Stimulated activated CD4-positive, alpha-beta T cell treated with anti-CD3 and anti-CD28 coated beads, Interleukin-12 subunit alpha, Interleukin-12 subunit beta, amount 100 ng/mL, for 48 hours (primary cell): ENCODE measurements around the gene PRKCB.
A peak's percentile ranks its signal among the peaks of the same experiment; 100 is the strongest.
"Not testable (repeated sequence)": the region's sequence is repeated elsewhere in the genome, so short reads cannot be mapped to it uniquely, and the experiment has no call there.

Experiments
- DNase-seq, 3 donors: peaks; one replicate each; pipeline ENCODE4 v3.0.0-alpha.2; 2020; ENCODE audit warnings: low read depth in 2 of 3, low spot score in 1 of 3

PRKCB gene

DNA sequence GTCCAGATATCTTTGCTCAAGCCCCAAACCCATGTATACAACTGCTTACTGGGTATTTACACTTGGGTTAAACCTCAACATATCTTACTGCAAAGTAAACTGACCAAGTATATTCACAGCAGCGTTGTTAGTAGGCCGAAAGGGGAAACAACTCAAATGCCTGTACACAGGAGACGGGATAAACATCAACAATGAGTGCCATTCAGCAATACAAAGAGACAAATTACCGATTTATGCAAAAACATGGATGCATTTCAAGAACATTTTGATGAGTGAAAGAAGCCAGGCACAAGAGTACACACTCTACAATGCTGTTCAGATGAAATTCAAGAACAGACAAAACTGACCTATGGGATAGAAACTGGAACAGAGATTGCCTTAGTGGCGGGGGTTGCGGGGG lies 284.0 kb downstream of the PRKCB start:
- DNase-seq = no peak

- no peak for DNase-seq
These were observed 287.5 kb downstream of the PRKCB start for GRCh38 chr16:24123275-24123674.

- no peak for DNase-seq
These were observed 288.5 kb downstream of the PRKCB start for GRCh38 chr16:24124291-24124690.

GRCh38 chr16:24125214-24125613 lies 289.4 kb downstream of the PRKCB start:
- DNase-seq = no peak

GRCh38 chr16:24129412-24129918 lies 293.7 kb downstream of the PRKCB start:
- DNase-seq = no peak

DNA sequence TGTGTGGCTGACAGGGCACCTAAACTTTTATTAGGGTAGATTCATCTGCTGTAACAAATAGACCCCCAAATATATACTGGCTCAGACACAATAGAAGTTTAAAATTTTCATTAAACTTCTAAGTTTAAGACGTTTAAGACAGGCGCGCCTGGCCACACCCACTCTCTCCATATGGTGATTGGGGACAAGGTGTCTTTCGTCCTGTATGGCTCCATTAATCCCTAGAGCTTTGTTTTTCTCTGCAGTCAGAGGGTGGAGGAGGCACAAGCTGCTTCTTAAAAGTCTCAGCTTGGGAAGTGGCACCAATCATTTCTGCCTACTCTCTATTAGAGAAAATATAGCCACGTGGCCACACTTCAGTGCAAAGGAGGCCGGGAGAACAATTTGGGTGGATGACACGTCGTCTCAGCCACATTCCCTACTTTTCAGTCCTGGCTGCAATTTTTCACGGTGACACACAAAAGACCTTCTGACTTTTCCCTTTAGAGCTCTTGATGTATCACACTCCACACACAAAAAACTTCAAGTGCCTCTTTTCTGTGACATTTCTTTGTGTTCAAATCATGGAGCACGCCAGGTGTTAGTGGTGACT lies 294.8 kb downstream of the PRKCB start:
- no peak for DNase-seq

DNA sequence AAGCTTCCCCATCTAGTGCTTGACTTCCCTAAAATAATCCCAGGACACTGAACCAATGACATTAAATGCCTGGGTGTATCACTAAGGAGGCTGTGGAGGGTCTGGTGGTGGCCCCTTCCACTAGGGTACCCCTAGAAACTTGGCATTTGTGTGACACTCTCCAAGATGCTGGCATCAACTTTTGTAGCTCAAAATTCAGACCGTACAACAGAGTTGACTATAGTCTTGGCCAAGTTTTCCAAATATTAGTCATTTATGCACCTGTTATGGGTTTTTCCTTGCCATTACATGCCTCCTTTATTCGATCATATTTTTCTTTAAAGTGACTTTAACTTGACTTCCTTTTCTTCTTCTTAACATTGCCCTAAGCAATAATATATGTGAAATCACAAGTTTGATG lies 295.5 kb downstream of the PRKCB start:
- DNase-seq = no peak

GRCh38 chr16:24132048-24132796 lies 296.4 kb downstream of the PRKCB start:
- DNase-seq = no peak

DNA sequence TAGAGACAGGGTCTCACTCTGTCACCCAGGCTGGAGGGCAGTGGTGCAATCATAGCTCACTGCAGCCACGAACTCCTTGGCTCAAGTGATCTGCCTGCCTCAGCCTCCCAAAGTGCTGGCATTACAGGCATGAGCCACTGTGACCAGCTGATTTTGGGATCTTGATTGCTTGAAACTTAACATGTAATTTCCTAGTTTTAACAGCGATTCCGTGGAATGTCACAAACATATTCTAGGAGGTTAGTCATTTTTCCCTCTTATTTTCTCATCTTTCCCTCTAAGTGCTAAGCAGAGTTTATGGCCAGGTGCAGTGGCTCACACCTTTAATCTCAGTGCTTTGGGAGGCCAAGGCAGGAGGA lies 297.0 kb downstream of the PRKCB start:
- no peak for DNase-seq

GRCh38 chr16:24135624-24136565 lies 300.1 kb downstream of the PRKCB start:
- DNase-seq = no peak

DNA sequence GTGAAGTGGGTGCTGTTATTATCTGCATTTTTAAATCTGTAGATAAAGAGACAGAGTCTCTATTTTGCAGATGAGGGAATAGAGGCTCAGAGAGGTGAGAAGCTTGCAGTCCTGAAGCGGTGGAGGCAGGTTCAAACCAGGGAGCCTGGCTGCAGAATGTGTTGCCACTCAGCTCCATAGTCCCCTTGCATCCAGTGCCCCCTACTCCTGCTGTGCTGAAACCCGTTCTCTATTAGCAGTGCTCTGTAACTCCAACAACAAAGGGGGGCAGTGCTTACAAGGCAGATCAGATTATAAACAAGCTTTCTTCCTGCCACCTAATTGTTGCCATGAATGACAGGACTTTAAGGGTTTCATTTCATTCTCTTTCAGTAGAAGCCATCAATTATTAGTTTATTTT lies 302.2 kb downstream of the PRKCB start:
- no peak for DNase-seq

GRCh38 chr16:24138575-24138974 lies 302.8 kb downstream of the PRKCB start:
- DNase-seq = no peak

GRCh38 chr16:24139282-24139681 lies 303.5 kb downstream of the PRKCB start:
- peak in 1 of 3 donors; percentile 25 for DNase-seq

DNA sequence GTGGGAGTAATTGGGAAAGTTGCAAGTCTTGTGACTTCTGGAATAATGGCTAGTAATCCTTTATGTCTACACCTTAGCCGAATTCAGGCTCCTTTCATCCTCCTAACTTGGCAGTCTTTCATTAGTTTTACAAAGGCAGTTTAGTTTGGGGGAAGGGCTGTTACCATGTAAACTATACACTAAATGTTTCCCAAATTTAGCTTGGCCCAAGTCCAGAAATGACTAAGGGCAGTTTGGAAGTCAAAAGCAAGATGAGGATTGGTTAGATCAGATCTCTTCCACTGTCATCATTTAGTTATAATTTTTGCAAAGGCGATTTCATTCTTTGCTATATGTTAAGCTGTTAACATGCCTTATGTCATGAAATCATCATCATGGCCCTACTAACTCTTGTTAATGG lies 304.9 kb downstream of the PRKCB start:
- no peak for DNase-seq

- DNase-seq = no peak
These were observed 305.7 kb downstream of the PRKCB start for GRCh38 chr16:24141466-24141865.

DNA sequence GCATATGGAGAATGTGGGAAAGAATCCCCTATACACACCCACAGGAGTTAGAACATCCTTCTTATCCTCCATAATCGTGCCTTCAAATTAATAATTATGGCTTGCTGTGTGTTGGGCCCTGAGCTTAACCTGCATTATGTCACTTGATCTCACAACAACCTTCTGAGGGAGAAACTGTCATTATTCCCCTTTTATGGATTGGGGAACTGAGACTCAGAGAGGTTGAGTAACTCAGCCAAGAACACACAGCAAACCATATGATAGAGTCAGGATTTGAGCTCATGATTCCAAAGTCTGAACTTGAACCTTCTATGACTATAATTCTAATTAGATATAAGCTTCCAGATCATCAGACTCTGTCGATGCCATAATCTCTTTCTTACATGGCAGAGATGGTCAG lies 306.1 kb downstream of the PRKCB start:
- no peak for DNase-seq

DNA sequence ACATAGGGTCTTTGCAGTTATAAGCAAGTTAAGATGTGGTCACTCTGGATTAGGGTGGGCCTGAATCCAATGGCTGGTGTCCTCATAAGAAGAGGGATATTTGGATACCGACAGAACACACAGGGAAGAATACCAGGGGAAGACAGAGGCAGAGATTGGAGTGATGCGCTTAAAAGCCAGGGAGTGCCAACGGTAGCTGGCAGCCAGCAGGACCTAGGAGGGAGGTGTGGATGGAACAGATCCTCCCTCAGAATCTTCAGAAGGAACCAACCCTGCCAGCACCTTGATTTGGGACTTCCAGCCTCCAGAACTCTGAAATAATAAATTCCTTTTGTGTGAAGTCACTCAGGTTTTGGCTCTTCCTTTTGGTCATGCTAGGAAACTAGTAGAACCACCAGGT lies 310.1 kb downstream of the PRKCB start:
- DNase-seq = no peak

DNA sequence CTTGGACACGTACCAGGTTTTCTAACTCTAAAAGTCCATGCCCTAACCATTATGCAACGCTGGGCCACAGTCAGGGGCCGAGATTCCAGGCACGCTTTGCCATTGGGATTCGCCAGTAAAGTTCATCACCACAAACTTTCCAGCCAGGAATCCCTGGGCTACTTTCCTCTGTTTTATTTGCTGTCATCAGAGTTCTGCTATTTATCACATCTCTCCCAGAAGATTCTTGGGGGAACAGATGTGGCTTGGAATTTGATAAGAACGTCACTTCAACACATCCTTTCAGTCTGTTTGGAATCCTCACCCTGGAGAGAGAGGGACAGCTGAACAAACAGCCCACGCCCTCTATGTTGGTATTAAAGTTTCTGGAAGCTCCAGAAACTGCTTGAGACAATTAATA lies 310.7 kb downstream of the PRKCB start:
- DNase-seq = no peak

GRCh38 chr16:24149102-24149501 lies 313.3 kb downstream of the PRKCB start:
- DNase-seq = no peak

DNA sequence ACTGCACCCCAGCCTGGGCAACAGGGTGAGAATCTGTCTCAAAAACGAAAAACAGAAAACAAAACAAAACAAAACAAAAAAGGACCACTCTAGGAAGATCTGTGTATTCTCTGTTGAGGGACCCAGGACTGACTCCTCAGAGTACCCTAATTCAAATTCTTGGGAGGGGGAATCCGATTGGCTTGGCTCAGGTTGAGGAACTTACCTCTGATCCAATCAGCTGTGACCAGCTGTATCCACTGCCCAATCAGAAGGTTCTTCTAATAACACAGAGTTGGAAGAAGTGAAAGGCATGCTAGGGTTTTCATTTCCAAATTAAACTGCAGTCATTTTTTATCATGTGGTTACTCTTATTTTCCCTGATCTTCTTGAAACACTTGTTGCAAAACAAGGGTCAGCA lies 314.5 kb downstream of the PRKCB start:
- DNase-seq = no peak

- DNase-seq = peak in 1 of 3 donors; percentile 14
These were observed 315.7 kb downstream of the PRKCB start for GRCh38 chr16:24151482-24151939.

DNA sequence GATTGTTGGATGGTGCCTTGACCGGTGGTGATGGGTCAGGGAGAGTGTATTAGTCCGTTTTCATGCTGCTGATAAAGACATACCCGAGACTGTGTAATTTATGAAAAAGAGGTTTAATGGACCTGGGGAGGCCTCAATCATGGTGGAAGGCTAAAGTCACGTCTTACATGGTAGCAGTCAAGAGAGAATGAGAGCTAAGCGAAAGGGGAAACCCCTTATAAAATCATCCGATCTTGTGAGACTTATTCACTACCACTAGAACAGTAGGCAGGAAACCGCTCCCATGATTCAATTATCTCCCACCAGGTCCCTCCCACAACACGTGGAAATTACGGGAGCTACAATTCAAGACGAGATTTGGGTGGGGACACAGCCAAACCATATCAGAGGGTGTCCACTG lies 316.3 kb downstream of the PRKCB start:
- DNase-seq = not testable (repeated sequence)
